Measurements from ENCODE around the gene SKAP1. TPM values are rescaled to one million over a fixed set of nuclear protein-coding genes. Genes with fewer than 3 reads are reported as not detected.

The SKAP1 gene
- total and polyA plus RNA-seq, 10 donors: 11.5 to 28.9 (median 20.5) TPM

DNA sequence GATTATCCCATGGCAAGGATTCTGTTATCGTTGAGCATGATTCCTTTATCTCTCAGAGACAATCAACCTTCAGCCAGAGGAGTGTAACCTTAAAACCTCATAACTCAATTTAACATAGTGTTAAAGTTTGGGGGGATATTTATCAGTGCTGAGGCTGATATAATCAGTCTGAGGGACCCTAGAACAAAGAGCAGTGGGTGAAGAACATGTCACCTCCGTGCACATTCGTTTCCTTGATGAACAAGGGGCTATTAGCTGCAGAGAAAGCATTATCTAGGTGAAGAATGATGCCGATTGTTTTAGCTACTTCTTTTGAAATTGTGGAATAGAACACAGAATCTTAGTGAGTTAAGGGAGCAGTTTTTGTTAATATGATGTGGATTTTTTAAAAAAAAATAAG, 99.1 kb downstream of the SKAP1 start:
- peaks cover 0 to 4% (median 0%) of the 10 kb centered on the region in 6 donors for H3K4me1 ChIP-seq
- WGBS, 5 donors: 79 to 88% (median 83%) methylated on average over 4 of the region's 4 CpGs
- intact Hi-C loops (cut with DNase I; ENCODE audit: low total_unique reads): no loop called here
- no peak for DNase-seq
- TF ChIP-seq, protein P1, sequence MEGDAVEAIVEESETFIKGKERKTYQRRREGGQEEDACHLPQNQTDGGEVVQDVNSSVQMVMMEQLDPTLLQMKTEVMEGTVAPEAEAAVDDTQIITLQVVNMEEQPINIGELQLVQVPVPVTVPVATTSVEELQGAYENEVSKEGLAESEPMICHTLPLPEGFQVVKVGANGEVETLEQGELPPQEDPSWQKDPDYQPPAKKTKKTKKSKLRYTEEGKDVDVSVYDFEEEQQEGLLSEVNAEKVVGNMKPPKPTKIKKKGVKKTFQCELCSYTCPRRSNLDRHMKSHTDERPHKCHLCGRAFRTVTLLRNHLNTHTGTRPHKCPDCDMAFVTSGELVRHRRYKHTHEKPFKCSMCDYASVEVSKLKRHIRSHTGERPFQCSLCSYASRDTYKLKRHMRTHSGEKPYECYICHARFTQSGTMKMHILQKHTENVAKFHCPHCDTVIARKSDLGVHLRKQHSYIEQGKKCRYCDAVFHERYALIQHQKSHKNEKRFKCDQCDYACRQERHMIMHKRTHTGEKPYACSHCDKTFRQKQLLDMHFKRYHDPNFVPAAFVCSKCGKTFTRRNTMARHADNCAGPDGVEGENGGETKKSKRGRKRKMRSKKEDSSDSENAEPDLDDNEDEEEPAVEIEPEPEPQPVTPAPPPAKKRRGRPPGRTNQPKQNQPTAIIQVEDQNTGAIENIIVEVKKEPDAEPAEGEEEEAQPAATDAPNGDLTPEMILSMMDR (IDR thresholded peaks at IDR 0.05 in 8 of 11, conservative IDR thresholded peaks at IDR 0.05 in 3 of 11): no peak
- TF ChIP-seq POLR2A (IDR thresholded peaks at IDR 0.05): no peak
- TF ChIP-seq POLR2AphosphoS5 (IDR thresholded peaks at IDR 0.05): no peak
- H3K9me3 ChIP-seq: no peaks in the 10 kb centered on the region
- H3K4me3 ChIP-seq: no peak overlapping the region
- no peak overlapping the region for H3K27ac ChIP-seq
- no peaks in the 10 kb centered on the region for H3K36me3 ChIP-seq
- peaks cover 0 to 64% (median 22%) of the 10 kb centered on the region in 7 donors for H3K27me3 ChIP-seq (replicated peaks in 1 of 7)

DNA sequence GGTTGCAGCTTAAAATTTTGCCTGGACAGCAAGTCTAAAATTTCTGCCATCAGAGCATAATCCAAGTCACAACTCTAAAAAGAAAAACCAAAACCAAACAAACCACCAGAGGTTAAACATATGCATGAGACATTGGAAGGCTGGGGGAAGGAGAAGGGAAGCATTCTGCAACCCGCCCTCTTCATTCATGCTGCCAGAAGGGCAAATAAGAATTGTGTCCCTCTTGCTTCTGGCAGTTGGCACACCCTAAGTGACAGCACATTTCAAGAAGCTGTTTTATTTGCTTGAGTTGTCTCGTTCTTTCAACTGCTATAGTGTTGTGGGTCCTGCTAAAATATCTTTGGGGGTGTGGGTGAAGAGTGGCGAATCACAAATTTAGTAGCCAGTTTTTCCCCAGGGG, 99.6 kb downstream of the SKAP1 start:
- Histone ChIP-seq H3K36me3 (no peaks in the 10 kb centered on the region), H3K9me3 (no peaks in the 10 kb centered on the region), H3K27ac (no peak overlapping the region), H3K4me1 (no peaks in the 10 kb centered on the region), H3K4me3 (no peak overlapping the region), H3K27me3 (replicated peaks in 1 of 7) (peaks cover 0 to 63% (median 21%) of the 10 kb centered on the region in 7 donors)
- intact Hi-C loops (cut with DNase I; ENCODE audit: low total_unique reads): no loop called here
- no peak for TF ChIP-seq POLR2AphosphoS5 (IDR thresholded peaks at IDR 0.05)
- no peak for TF ChIP-seq POLR2A (IDR thresholded peaks at IDR 0.05)
- TF ChIP-seq, protein P1 (IDR thresholded peaks at IDR 0.05 in 8 of 11, conservative IDR thresholded peaks at IDR 0.05 in 3 of 11): no peak
- no peak for DNase-seq
- 73 to 85% (median 78%) methylated on average over 3 of the region's 3 CpGs for WGBS, 5 donors

DNA sequence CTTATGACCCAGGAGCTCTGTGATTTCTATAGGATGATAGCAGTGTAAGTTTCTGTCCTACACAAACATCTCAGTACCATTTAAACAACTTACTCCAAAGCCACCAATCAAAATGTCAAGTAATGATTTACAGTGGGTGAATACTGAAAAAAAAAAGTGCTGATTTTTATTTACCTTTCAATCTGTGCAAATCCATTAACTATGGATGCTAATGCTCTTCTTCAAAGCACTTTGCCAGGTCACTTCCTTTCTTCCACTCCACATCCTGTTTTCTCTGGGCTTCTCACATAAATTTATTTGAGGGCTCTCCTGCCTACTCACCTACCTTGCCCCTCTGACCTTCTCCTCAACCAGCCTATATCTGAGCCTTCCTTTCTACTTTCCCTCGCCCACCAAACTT, 101.6 kb downstream of the SKAP1 start:
- Histone ChIP-seq H3K9me3 (no peaks in the 10 kb centered on the region), H3K27ac (no peak overlapping the region), H3K27me3 (replicated peaks in 1 of 7) (peaks cover 0 to 43% (median 6%) of the 10 kb centered on the region in 7 donors), H3K4me1 (no peaks in the 10 kb centered on the region), H3K36me3 (no peaks in the 10 kb centered on the region), H3K4me3 (no peak overlapping the region)
- TF ChIP-seq POLR2AphosphoS5 (IDR thresholded peaks at IDR 0.05) (no peak), POLR2A (IDR thresholded peaks at IDR 0.05) (no peak)
- TF ChIP-seq, protein P1 (IDR thresholded peaks at IDR 0.05 in 8 of 11, conservative IDR thresholded peaks at IDR 0.05 in 3 of 11): no peak
- intact Hi-C loops (cut with DNase I; ENCODE audit: low total_unique reads): no loop called here
- no peak for DNase-seq
- 69 to 85% (median 81%) methylated on average over 1 of the region's 1 CpG for WGBS, 5 donors

DNA sequence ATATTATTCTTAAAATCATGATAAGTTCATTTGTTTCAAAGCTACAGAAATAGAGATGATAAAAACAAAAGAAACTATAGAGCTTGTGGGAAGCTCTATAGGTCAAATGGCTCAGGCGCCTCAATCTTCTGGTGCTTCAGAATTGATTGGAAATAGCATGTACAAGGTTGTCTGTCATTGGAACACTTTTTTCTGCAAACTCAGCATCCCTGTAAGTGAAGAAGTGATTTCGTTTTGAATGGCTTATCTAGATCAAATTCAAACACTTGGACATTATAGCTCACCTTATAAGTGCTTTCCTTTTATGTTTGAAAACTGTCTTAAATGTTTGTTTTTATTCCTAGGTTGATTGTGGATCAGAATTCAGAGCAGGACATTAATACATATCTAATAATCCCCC, 103.7 kb downstream of the SKAP1 start:
- TF ChIP-seq POLR2AphosphoS5 (IDR thresholded peaks at IDR 0.05) (no peak), POLR2A (IDR thresholded peaks at IDR 0.05) (no peak)
- TF ChIP-seq, protein P1 (IDR thresholded peaks at IDR 0.05 in 8 of 11, conservative IDR thresholded peaks at IDR 0.05 in 3 of 11): no peak
- Histone ChIP-seq H3K9me3 (no peaks in the 10 kb centered on the region), H3K4me1 (no peaks in the 10 kb centered on the region), H3K27ac (no peak overlapping the region), H3K27me3 (replicated peaks in 1 of 7) (peaks cover 0 to 34% (median 4%) of the 10 kb centered on the region in 7 donors), H3K36me3 (no peaks in the 10 kb centered on the region), H3K4me3 (no peak overlapping the region)
- intact Hi-C loops (cut with DNase I; ENCODE audit: low total_unique reads): no loop called here
- no peak for DNase-seq
- WGBS, 5 donors: 68 to 84% (median 77%) methylated on average over 2 of the region's 2 CpGs
